ENCODE data around the gene SPATS2L. TPM values are rescaled to one million over a fixed set of nuclear protein-coding genes. Genes with fewer than 3 reads are reported as not detected.

SPATS2L gene
- total and polyA plus RNA-seq, 2 of the 13 experiments (the other 11 are each of a cell fraction or from before 2014, with no cell fraction given): 154 to 212 TPM

DNA sequence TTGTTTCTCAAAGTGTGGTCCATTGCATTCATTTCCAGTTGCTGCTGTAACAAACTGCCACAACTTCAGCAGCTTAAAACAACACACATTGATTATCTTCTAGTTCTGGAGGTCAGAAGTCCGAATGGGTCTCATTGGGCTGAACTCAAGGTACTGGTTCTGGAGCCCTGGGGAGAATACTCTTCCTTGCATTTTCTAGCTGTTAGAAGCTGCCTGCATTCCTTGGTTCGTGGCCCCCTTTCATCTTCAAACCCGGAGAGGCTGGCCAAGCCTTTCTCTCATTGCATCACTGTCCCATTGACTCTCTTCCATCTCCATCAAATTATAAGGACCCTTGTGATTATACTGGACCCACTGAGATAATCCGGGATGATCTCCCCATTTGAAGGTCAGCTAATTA lies 98.1 kb downstream of the SPATS2L start:
- H2AFZ ChIP-seq (ENCODE audit: low read length): no peak overlapping the region
- no peak overlapping the region for H3K4me3 ChIP-seq (replicated peaks in 1 of 3; ENCODE audit: insufficient read depth in 1 of 3, low read depth in 2 of 3, low read length in 3 of 3)
- TF ChIP-seq ZNF12 (CRISPR knock-in tag; IDR thresholded peaks at IDR 0.05): peak; percentile 83
- peak; percentile 52 for TF ChIP-seq RBM22 (optimal IDR thresholded peaks at IDR 0.05; ENCODE audit: low read length)
- TF ChIP-seq CEBPG (CRISPR knock-in tag; IDR thresholded peaks at IDR 0.05): 0 out of 2 replicates have a peak, but pooled peaks have one; percentile 24
- TF ChIP-seq POGZ (CRISPR knock-in tag; IDR thresholded peaks at IDR 0.05): 0 out of 2 replicates have a peak, but pooled peaks have one; percentile 10
- TF ChIP-seq TBX2 (CRISPR knock-in tag; IDR thresholded peaks at IDR 0.05; ENCODE audit: borderline replicate concordance): peak; percentile 38; the same call in 1 of the 2 replicates
- TF ChIP-seq CHCHD3 (CRISPR knock-in tag; IDR thresholded peaks at IDR 0.05): no peak
- no peak for TF ChIP-seq ZMYM4 (CRISPR knock-in tag; IDR thresholded peaks at IDR 0.05)
- TF ChIP-seq, protein P1, sequence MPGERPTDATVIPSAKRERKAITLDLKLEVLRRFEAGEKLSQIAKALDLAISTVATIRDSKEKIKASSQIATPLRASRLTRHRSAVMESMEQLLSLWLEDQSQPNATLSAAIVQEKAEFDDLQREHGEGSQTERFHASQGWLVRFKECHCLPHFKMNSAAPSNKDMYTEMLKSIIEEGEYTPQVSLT (CRISPR knock-in tag; IDR thresholded peaks at IDR 0.05; ENCODE audit: borderline replicate concordance, low read depth): 0 out of 2 replicates have a peak, but pooled peaks have one; percentile 3
- TF ChIP-seq ZNF280D (CRISPR knock-in tag; IDR thresholded peaks at IDR 0.05): peak; percentile 77
- TF ChIP-seq, protein P2, sequence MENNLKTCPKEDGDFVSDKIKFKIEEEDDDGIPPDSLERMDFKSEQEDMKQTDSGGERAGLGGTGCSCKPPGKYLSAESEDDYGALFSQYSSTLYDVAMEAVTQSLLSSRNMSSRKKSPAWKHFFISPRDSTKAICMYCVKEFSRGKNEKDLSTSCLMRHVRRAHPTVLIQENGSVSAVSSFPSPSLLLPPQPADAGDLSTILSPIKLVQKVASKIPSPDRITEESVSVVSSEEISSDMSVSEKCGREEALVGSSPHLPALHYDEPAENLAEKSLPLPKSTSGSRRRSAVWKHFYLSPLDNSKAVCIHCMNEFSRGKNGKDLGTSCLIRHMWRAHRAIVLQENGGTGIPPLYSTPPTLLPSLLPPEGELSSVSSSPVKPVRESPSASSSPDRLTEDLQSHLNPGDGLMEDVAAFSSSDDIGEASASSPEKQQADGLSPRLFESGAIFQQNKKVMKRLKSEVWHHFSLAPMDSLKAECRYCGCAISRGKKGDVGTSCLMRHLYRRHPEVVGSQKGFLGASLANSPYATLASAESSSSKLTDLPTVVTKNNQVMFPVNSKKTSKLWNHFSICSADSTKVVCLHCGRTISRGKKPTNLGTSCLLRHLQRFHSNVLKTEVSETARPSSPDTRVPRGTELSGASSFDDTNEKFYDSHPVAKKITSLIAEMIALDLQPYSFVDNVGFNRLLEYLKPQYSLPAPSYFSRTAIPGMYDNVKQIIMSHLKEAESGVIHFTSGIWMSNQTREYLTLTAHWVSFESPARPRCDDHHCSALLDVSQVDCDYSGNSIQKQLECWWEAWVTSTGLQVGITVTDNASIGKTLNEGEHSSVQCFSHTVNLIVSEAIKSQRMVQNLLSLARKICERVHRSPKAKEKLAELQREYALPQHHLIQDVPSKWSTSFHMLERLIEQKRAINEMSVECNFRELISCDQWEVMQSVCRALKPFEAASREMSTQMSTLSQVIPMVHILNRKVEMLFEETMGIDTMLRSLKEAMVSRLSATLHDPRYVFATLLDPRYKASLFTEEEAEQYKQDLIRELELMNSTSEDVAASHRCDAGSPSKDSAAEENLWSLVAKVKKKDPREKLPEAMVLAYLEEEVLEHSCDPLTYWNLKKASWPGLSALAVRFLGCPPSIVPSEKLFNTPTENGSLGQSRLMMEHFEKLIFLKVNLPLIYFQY (CRISPR knock-in tag; IDR thresholded peaks at IDR 0.05; ENCODE audit: borderline replicate concordance): 0 out of 2 replicates have a peak, but pooled peaks have one; percentile 56
- no peak for TF ChIP-seq GLI4 (CRISPR knock-in tag; IDR thresholded peaks at IDR 0.05; ENCODE audit: borderline replicate concordance)
- TF ChIP-seq AGO2 (optimal IDR thresholded peaks at IDR 0.05; ENCODE audit: low read depth, low read length): peak; percentile 13
- DNase-seq (ENCODE audit: low spot score): no peak
- peak overlapping the region; percentile 82; the same call in 1 of the 2 replicates for H3K9ac ChIP-seq (ENCODE audit: insufficient read depth, low read depth, low read length)
- in situ Hi-C loops (cut with HindIII; ENCODE audit: extremely low pct_ligation_motif_present, low pct_unique_long_range_greater_than_20kb) (loop anchor here (5.0 to 10.0 kb wide), 2 partner anchors 97 to 180 kb away; partner anchors contain the start of gene SPATS2L), intact Hi-C loops (cut with micrococcal nuclease; ENCODE audit: unreplicated experiment) (loop anchor here (2.0 to 10.0 kb wide), 3 partner anchors 38 to 420 kb away; no protein-coding TSS in a partner anchor)
- ChIA-PET CTCF (ENCODE audit: low intra/inter-chr PET ratio, low total read pairs) (no interaction called here), POLR2A (interaction anchor here (1.1 to 4.7 kb wide), 4 partner anchors 9 to 102 kb away, joined by 3 to 47 read pairs (median 8); partner anchors contain the start of gene SPATS2L)
- no peaks in the 10 kb centered on the region for H4K20me1 ChIP-seq (ENCODE audit: insufficient read depth, low read length)
- no peak for ATAC-seq
- no peak for FAIRE-seq
- no TSS peak for BruUV-seq (replicated peaks)
- peaks cover 22 to 46% of the 10 kb centered on the region in 2 experiments for H3K36me3 ChIP-seq (replicated peaks in 1 of 2; ENCODE audit: control insufficient read depth in 1 of 2, insufficient read depth in 2 of 2, low read length in 2 of 2)
- H3K27me3 ChIP-seq (ENCODE audit: control insufficient read depth in 1 of 2, insufficient read depth in 2 of 2, low read length in 2 of 2): no peaks in the 10 kb centered on the region
- peak overlapping the region; percentile 82 for H3K4me2 ChIP-seq (ENCODE audit: low read depth, low read length)
- H3K27ac ChIP-seq (ENCODE audit: extremely low read length, insufficient read depth, low read length): peak overlapping the region; percentile 98
- 92% methylated on average over 4 of the region's 4 CpGs for WGBS (ENCODE audit: low lambda C conversion rate)
- H3K4me1 ChIP-seq (ENCODE audit: insufficient read depth, low read length): peaks cover 75% of the 10 kb centered on the region
- peaks cover 63% of the 10 kb centered on the region for H3K79me2 ChIP-seq (ENCODE audit: insufficient read depth, low read length)
- no peaks in the 10 kb centered on the region for H3K9me3 ChIP-seq (ENCODE audit: low read length)
